ENCODE measurements around the gene FCHSD1. TPM values are rescaled to one million over a fixed set of nuclear protein-coding genes. Genes with fewer than 3 reads are reported as not detected.
A peak's percentile ranks its signal among the peaks of the same experiment; 100 is the strongest.

FCHSD1 gene
- total and polyA plus RNA-seq, 2 donors (not counting 1 experiment from before 2014, with no cell fraction given): 123 to 193 TPM

DNA sequence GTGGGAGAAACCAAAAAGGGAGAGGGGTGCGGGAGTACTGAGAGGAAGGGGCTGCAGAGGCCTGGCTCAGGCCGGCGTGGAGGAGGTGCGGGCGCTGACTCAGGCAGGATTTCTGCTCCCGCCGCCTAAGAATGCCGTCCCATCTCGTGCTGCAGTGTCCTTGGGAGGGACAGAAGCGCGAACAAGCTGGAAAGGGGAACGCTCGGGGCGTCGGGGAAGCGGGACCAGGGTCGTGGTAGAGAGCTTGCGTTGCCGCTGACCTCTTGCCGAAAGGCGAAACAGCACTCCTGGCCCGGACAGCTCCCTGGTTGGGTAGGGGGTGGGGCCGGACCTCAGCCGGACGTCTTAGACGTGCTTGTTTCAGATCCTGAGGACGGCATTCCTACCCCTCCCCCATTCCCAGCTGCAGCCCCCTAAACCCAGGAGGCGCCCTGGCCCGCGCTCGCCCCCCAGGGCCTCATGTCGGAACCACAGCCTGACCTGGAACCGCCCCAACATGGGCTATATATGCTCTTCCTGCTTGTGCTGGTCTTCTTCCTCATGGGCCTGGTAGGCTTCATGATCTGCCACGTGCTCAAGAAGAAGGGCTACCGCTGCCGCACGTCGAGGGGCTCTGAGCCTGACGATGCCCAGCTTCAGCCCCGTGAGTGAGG is 13.3 kb downstream of the FCHSD1 start:
- Histone ChIP-seq H3K79me2 (ENCODE audit: control insufficient read depth, insufficient read depth, low read length) (peaks cover 39% of the 10 kb centered on the region), H3K27me3 (replicated peaks in 1 of 4; ENCODE audit: control extremely low read depth in 1 of 4, control insufficient read depth in 3 of 4, insufficient read depth in 4 of 4, low read length in 3 of 4) (no peaks in the 10 kb centered on the region), H4K20me1 (ENCODE audit: control insufficient read depth, insufficient read depth, low read length, poor library complexity, severe bottlenecking) (peaks cover 23% of the 10 kb centered on the region), H3K27ac (ENCODE audit: low read length in 2 of 2) (peak overlapping the region; percentile 58 to 77), H3K4me2 (replicated peaks; ENCODE audit: low read depth, low read length, poor library complexity, severe bottlenecking) (peak overlapping the region; percentile 93), H3K9me3 (ENCODE audit: control extremely low read depth in 1 of 3, control insufficient read depth in 2 of 3, insufficient read depth in 1 of 3, low read length in 2 of 3) (no peaks in the 10 kb centered on the region), H3K9ac (ENCODE audit: low read length) (peak overlapping the region; percentile 97), H2AFZ (ENCODE audit: insufficient read depth, low read depth, low read length, poor library complexity, severe bottlenecking) (peak overlapping the region; percentile 97), H3K4me1 (ENCODE audit: control insufficient read depth in 2 of 2, insufficient read depth in 2 of 2, low read length in 2 of 2) (peaks cover 30 to 36% of the 10 kb centered on the region in 2 donors), H3K36me3 (replicated peaks in 1 of 2; ENCODE audit: control extremely low read depth in 1 of 2, control insufficient read depth in 1 of 2, extremely low read depth in 1 of 2, insufficient read depth in 2 of 2, low read length in 1 of 2) (peaks cover 0 to 18% of the 10 kb centered on the region in 2 experiments), H3K4me3 (ENCODE audit: control extremely low read depth in 1 of 5, extremely low read depth in 1 of 5, insufficient read depth in 1 of 5, low read depth in 2 of 5, low read length in 4 of 5) (peak overlapping the region; percentile 70 to 99 (median 82))
- POLR2A ChIA-PET: interaction anchor here (0.6 to 3.6 kb wide), 9 partner anchors 13 to 1091 kb away, joined by 3 to 22 read pairs (median 4); partner anchors contain the start of genes DIAPH1 and FCHSD1
- Mint-ChIP-seq H3K9me3 (ENCODE audit: insufficient read depth) (no peaks in the 10 kb centered on the region), H3K4me1 (peaks cover 34% of the 10 kb centered on the region), H3K4me3 (peak overlapping the region; percentile 94), H3K27ac (peak overlapping the region; percentile 80), H3K27me3 (no peaks in the 10 kb centered on the region)
- no peak for TF ChIP-seq EZH2 (IDR thresholded peaks at IDR 0.05; ENCODE audit: borderline replicate concordance, insufficient read depth, low read depth, low read length, poor library complexity, severe bottlenecking)
- TF ChIP-seq, protein P1, sequence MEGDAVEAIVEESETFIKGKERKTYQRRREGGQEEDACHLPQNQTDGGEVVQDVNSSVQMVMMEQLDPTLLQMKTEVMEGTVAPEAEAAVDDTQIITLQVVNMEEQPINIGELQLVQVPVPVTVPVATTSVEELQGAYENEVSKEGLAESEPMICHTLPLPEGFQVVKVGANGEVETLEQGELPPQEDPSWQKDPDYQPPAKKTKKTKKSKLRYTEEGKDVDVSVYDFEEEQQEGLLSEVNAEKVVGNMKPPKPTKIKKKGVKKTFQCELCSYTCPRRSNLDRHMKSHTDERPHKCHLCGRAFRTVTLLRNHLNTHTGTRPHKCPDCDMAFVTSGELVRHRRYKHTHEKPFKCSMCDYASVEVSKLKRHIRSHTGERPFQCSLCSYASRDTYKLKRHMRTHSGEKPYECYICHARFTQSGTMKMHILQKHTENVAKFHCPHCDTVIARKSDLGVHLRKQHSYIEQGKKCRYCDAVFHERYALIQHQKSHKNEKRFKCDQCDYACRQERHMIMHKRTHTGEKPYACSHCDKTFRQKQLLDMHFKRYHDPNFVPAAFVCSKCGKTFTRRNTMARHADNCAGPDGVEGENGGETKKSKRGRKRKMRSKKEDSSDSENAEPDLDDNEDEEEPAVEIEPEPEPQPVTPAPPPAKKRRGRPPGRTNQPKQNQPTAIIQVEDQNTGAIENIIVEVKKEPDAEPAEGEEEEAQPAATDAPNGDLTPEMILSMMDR (IDR thresholded peaks at IDR 0.05): peak; percentile 77
- WGBS (ENCODE audit: insufficient coverage): 3% methylated on average over 34 of the region's 40 CpGs
- DNase-seq (peak; percentile 80), ATAC-seq (ENCODE audit: low read depth) (peak; percentile 45)
- CTCF ChIA-PET: interaction anchor here (0.7 to 10.3 kb wide), 13 partner anchors 9 to 331 kb away, joined by 3 to 124 read pairs (median 9); partner anchors contain the start of genes DIAPH1, FCHSD1, PCDH1 and PCDHGA10
- intact Hi-C loops (cut with micrococcal nuclease): loop anchor here (1.0 to 2.0 kb wide), 2 partner anchors 323 to 331 kb away; partner anchors contain the start of gene RNF14

Measured in B cell (primary cell).